GM23338 (cell line): ENCODE data around the gene GAPDH. TPM values are rescaled to one million over a fixed set of nuclear protein-coding genes. Genes with fewer than 3 reads are reported as not detected.

Experiments
- ATAC-seq: fragments of 200-7000 bp; cut with Tn5 transposase; 3 replicates; pipeline ENCODE4 v1.9.1; 2020
- DNase-seq: peaks from one replicate; pipeline ENCODE4 v3.0.0-alpha.2; 2015; ENCODE audit warnings: low spot score
- H2AFZ ChIP-seq: fragments of 200-600 bp; sonication (generic); 2 replicates; pipeline ENCODE4 v1.8.0; 2016; ENCODE audit warnings: antibody characterized with exemption, mild to moderate bottlenecking, moderate library complexity
- H3F3A ChIP-seq: fragments of 200-600 bp; sonication (generic); replicated peaks from 2 replicates; pipeline ENCODE4 v1.8.0; 2017; ENCODE audit warnings: antibody characterized with exemption, mixed run types, low read depth
- H3K27ac ChIP-seq: fragments of 200-600 bp; sonication (generic); 2 replicates; pipeline ENCODE4 v1.6.1; 2016; ENCODE audit warnings: low read depth
- H3K27me3 ChIP-seq: fragments of 200-600 bp; sonication (generic); 2 replicates; pipeline ENCODE4 v1.8.0; 2016; ENCODE audit warnings: mild to moderate bottlenecking, mixed run types, moderate library complexity; ENCODE audit not compliant: insufficient read depth
- H3K36me3 ChIP-seq: fragments of 200-600 bp; sonication (generic); 2 replicates; pipeline ENCODE4 v1.8.0; 2016; ENCODE audit warnings: mild to moderate bottlenecking; ENCODE audit not compliant: insufficient read depth
- H3K4me1 ChIP-seq: fragments of 200-600 bp; sonication (generic); 2 replicates; pipeline ENCODE4 v1.8.0; 2016; ENCODE audit warnings: mild to moderate bottlenecking, moderate library complexity; ENCODE audit not compliant: insufficient read depth
- H3K4me2 ChIP-seq: fragments of 200-600 bp; sonication (generic); 2 replicates; pipeline ENCODE4 v1.7.1; 2017; ENCODE audit warnings: mixed run types
- H3K4me3 ChIP-seq: fragments of 200-600 bp; sonication (generic); 2 replicates; pipeline ENCODE4 v1.6.1; 2016; ENCODE audit warnings: mixed run types
- H3K79me2 ChIP-seq: fragments of 200-600 bp; sonication (generic); replicated peaks from 2 replicates; pipeline ENCODE4 v1.8.0; 2017; ENCODE audit warnings: mild to moderate bottlenecking; ENCODE audit not compliant: insufficient read depth
- H3K9me2 ChIP-seq: fragments of 200-600 bp; sonication (generic); 2 replicates; pipeline ENCODE4 v1.8.0; 2017; ENCODE audit not compliant: insufficient read depth
- H4K20me1 ChIP-seq: fragments of 200-600 bp; sonication (generic); replicated peaks from 2 replicates; pipeline ENCODE4 v1.8.0; 2017; ENCODE audit warnings: mild to moderate bottlenecking; ENCODE audit not compliant: insufficient read depth
- H3K27ac Mint-ChIP-seq: 2 replicates; pipeline ENCODE4 v1.8.0; 2020; ENCODE audit warnings: inconsistent platforms, mild to moderate bottlenecking, moderate library complexity, mixed read lengths
- H3K27me3 Mint-ChIP-seq: 3 replicates; pipeline ENCODE4 v1.8.0; 2022; ENCODE audit warnings: low read depth, mild to moderate bottlenecking, moderate library complexity, mixed read lengths, inconsistent platforms; ENCODE audit not compliant: insufficient read depth, poor library complexity
- H3K36me3 Mint-ChIP-seq: 3 replicates; pipeline ENCODE4 v1.8.0; 2021; ENCODE audit warnings: low read depth, mild to moderate bottlenecking, inconsistent platforms, moderate library complexity, mixed read lengths
- H3K4me1 Mint-ChIP-seq: 3 replicates; pipeline ENCODE4 v1.8.0; 2020; ENCODE audit warnings: mild to moderate bottlenecking, inconsistent platforms, mixed read lengths
- H3K4me3 Mint-ChIP-seq: 3 replicates; pipeline ENCODE4 v1.8.0; 2021; ENCODE audit warnings: moderate library complexity, mild to moderate bottlenecking, inconsistent platforms, mixed read lengths
- H3K9me3 Mint-ChIP-seq: 3 replicates; pipeline ENCODE4 v1.8.0; 2020; ENCODE audit warnings: moderate library complexity, mild to moderate bottlenecking, inconsistent platforms, mixed read lengths
- EZH2 ChIP-seq: fragments of 200-600 bp; sonication (generic); IDR thresholded peaks from one replicate; pipeline ENCODE4 v1.8.0; 2017; ENCODE audit warnings: antibody characterized with exemption, mild to moderate bottlenecking, low read depth; ENCODE audit not compliant: unreplicated experiment
- EZH2phosphoT487 ChIP-seq: fragments of 200-600 bp; sonication (generic); IDR thresholded peaks from one replicate; pipeline ENCODE4 v1.8.1; 2018; ENCODE audit warnings: antibody characterized with exemption; ENCODE audit not compliant: unreplicated experiment
- POLR2AphosphoS5 ChIP-seq: IDR thresholded peaks from 2 replicates; pipeline ENCODE4 v1.6.1; 2016; ENCODE audit warnings: antibody characterized with exemption, low read depth
- polyA plus RNA-seq: library from polyadenylated mRNA; unstranded; fragments of >200 nt; fragmentation: Nextera tagmentation; extraction: Ambion mirVana; gene quantifications from 2 replicates; pipeline ENCODE4 v1.2.1, GENCODE V29; 2016
- total RNA-seq: library from RNA; depleted of rRNA; stranded (reverse); fragments of >200 nt; shearing (Covaris generic); gene quantifications from 2 replicates; pipeline ENCODE4 v1.2.3, GENCODE V29; 2014
- TF ChIP-seq, protein P1 (sequence below): fragments of 250-450 bp; sonication (Bioruptor Pico); IDR thresholded peaks from 2 replicates; pipeline ENCODE4 v1.5.0; 2020; ENCODE audit warnings: mild to moderate bottlenecking, moderate library complexity
- TF ChIP-seq, protein P2 (sequence below): IDR thresholded peaks from one replicate; pipeline ENCODE4 v1.6.1; 2018; ENCODE audit warnings: antibody characterized with exemption; ENCODE audit not compliant: unreplicated experiment
- TF ChIP-seq, protein P3 (sequence below), 2 experiments: fragments of 200-600 bp in 1 of 2; sonication (generic) in 1 of 2; conservative IDR thresholded peaks; 2 replicates each; pipeline versions ENCODE4 v1.5.1 to v1.6.1; 2016 to 2017; ENCODE audit warnings: antibody characterized with exemption in 2 of 2, low read depth in 2 of 2, mild to moderate bottlenecking in 2 of 2, moderate library complexity in 1 of 2

GAPDH gene
- total and polyA plus RNA-seq, 2 experiments from 2014 or later = 5,853 to 6,219 TPM

DNA sequence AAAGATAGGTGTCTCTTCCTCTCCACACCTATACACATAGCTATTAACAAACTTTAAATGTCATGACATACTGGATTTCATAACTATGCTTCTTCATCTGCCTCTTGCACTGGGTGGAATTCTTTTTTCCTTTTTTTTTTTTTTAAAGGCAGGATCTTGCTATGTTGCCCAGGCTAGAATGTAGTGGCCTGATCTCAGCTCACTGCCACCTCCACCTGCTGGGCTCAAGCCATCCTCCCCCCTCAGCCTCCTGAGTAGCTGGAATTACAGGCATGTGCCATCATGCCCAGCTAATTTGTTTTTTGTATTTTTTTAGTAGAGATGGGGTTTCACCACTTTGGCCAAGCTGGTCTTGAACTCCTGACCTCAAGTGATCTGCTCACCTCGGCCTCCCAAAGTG, 46.1 kb upstream of the GAPDH start:
- Histone ChIP-seq H3K79me2 (peaks cover 15% of the 10 kb centered on the region), H3K4me1 (peaks cover 10% of the 10 kb centered on the region), H4K20me1 (no peaks in the 10 kb centered on the region; the same call in 1 of the 2 replicates), H3K4me2 (no peak overlapping the region), H3K36me3 (no peaks in the 10 kb centered on the region; the same call in 1 of the 2 replicates), H3K4me3 (no peak overlapping the region), H3K27ac (no peak overlapping the region), H3K27me3 (no peaks in the 10 kb centered on the region), H3K9me2 (no peaks in the 10 kb centered on the region), H3F3A (peaks cover 8% of the 10 kb centered on the region; the same call in 1 of the 2 replicates), H2AFZ (no peak overlapping the region)
- Mint-ChIP-seq H3K36me3 (peaks cover 13% of the 10 kb centered on the region), H3K27ac (no peak overlapping the region), H3K4me3 (no peak overlapping the region), H3K27me3 (peaks cover 8% of the 10 kb centered on the region), H3K4me1 (peaks cover 4% of the 10 kb centered on the region; the same call in 1 of the 3 replicates), H3K9me3 (no peaks in the 10 kb centered on the region)
- ATAC-seq = no peak
- no peak for DNase-seq
- TF ChIP-seq EZH2 = no peak
- no peak for TF ChIP-seq POLR2AphosphoS5
- TF ChIP-seq, protein P1, sequence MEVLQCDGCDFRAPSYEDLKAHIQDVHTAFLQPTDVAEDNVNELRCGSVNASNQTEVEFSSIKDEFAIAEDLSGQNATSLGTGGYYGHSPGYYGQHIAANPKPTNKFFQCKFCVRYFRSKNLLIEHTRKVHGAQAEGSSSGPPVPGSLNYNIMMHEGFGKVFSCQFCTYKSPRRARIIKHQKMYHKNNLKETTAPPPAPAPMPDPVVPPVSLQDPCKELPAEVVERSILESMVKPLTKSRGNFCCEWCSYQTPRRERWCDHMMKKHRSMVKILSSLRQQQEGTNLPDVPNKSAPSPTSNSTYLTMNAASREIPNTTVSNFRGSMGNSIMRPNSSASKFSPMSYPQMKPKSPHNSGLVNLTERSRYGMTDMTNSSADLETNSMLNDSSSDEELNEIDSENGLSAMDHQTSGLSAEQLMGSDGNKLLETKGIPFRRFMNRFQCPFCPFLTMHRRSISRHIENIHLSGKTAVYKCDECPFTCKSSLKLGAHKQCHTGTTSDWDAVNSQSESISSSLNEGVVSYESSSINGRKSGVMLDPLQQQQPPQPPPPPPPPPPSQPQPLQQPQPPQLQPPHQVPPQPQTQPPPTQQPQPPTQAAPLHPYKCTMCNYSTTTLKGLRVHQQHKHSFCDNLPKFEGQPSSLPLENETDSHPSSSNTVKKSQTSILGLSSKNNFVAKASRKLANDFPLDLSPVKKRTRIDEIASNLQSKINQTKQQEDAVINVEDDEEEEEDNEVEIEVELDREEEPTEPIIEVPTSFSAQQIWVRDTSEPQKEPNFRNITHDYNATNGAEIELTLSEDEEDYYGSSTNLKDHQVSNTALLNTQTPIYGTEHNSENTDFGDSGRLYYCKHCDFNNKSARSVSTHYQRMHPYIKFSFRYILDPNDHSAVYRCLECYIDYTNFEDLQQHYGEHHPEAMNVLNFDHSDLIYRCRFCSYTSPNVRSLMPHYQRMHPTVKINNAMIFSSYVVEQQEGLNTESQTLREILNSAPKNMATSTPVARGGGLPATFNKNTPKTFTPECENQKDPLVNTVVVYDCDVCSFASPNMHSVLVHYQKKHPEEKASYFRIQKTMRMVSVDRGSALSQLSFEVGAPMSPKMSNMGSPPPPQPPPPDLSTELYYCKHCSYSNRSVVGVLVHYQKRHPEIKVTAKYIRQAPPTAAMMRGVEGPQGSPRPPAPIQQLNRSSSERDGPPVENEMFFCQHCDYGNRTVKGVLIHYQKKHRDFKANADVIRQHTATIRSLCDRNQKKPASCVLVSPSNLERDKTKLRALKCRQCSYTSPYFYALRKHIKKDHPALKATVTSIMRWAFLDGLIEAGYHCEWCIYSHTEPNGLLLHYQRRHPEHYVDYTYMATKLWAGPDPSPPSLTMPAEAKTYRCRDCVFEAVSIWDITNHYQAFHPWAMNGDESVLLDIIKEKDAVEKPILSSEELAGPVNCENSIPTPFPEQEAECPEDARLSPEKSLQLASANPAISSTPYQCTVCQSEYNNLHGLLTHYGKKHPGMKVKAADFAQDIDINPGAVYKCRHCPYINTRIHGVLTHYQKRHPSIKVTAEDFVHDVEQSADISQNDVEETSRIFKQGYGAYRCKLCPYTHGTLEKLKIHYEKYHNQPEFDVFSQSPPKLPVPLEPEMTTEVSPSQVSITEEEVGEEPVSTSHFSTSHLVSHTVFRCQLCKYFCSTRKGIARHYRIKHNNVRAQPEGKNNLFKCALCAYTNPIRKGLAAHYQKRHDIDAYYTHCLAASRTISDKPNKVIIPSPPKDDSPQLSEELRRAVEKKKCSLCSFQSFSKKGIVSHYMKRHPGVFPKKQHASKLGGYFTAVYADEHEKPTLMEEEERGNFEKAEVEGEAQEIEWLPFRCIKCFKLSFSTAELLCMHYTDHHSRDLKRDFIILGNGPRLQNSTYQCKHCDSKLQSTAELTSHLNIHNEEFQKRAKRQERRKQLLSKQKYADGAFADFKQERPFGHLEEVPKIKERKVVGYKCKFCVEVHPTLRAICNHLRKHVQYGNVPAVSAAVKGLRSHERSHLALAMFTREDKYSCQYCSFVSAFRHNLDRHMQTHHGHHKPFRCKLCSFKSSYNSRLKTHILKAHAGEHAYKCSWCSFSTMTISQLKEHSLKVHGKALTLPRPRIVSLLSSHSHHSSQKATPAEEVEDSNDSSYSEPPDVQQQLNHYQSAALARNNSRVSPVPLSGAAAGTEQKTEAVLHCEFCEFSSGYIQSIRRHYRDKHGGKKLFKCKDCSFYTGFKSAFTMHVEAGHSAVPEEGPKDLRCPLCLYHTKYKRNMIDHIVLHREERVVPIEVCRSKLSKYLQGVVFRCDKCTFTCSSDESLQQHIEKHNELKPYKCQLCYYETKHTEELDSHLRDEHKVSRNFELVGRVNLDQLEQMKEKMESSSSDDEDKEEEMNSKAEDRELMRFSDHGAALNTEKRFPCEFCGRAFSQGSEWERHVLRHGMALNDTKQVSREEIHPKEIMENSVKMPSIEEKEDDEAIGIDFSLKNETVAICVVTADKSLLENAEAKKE (CRISPR knock-in tag) = no peak
- no peak for TF ChIP-seq EZH2phosphoT487
- TF ChIP-seq, protein P2, sequence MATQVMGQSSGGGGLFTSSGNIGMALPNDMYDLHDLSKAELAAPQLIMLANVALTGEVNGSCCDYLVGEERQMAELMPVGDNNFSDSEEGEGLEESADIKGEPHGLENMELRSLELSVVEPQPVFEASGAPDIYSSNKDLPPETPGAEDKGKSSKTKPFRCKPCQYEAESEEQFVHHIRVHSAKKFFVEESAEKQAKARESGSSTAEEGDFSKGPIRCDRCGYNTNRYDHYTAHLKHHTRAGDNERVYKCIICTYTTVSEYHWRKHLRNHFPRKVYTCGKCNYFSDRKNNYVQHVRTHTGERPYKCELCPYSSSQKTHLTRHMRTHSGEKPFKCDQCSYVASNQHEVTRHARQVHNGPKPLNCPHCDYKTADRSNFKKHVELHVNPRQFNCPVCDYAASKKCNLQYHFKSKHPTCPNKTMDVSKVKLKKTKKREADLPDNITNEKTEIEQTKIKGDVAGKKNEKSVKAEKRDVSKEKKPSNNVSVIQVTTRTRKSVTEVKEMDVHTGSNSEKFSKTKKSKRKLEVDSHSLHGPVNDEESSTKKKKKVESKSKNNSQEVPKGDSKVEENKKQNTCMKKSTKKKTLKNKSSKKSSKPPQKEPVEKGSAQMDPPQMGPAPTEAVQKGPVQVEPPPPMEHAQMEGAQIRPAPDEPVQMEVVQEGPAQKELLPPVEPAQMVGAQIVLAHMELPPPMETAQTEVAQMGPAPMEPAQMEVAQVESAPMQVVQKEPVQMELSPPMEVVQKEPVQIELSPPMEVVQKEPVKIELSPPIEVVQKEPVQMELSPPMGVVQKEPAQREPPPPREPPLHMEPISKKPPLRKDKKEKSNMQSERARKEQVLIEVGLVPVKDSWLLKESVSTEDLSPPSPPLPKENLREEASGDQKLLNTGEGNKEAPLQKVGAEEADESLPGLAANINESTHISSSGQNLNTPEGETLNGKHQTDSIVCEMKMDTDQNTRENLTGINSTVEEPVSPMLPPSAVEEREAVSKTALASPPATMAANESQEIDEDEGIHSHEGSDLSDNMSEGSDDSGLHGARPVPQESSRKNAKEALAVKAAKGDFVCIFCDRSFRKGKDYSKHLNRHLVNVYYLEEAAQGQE = no peak
- TF ChIP-seq, protein P3, sequence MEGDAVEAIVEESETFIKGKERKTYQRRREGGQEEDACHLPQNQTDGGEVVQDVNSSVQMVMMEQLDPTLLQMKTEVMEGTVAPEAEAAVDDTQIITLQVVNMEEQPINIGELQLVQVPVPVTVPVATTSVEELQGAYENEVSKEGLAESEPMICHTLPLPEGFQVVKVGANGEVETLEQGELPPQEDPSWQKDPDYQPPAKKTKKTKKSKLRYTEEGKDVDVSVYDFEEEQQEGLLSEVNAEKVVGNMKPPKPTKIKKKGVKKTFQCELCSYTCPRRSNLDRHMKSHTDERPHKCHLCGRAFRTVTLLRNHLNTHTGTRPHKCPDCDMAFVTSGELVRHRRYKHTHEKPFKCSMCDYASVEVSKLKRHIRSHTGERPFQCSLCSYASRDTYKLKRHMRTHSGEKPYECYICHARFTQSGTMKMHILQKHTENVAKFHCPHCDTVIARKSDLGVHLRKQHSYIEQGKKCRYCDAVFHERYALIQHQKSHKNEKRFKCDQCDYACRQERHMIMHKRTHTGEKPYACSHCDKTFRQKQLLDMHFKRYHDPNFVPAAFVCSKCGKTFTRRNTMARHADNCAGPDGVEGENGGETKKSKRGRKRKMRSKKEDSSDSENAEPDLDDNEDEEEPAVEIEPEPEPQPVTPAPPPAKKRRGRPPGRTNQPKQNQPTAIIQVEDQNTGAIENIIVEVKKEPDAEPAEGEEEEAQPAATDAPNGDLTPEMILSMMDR (conservative IDR thresholded peaks at IDR 0.05; ENCODE audit: low read depth in 2 of 2) = no peak
